AG04450 (cell line): ENCODE data around the gene ARID4B. TPM values are rescaled to one million over a fixed set of nuclear protein-coding genes. Genes with fewer than 3 reads are reported as not detected.

Experiments
- CTCF ChIA-PET: fragments of 300-600, 350-600 bp; formaldehyde crosslinking; extraction: SDS; loops from one replicate; lab custom pipeline; 2022; ENCODE audit warnings: antibody characterized with exemption, inconsistent platforms; lab: Charles Lee
- POLR2A ChIA-PET: fragments of 350-600 bp; formaldehyde crosslinking; extraction: SDS; loops from one replicate; lab custom pipeline; 2021; ENCODE audit warnings: antibody characterized with exemption, inconsistent platforms; lab: Yijun Ruan, JAX
- DNase-seq: peaks from one replicate; pipeline ENCODE4 v3.0.0-alpha.2; 2011; ENCODE audit warnings: low read depth, low spot score
- H3K27ac ChIP-seq: one replicate; pipeline ENCODE4 v1.5.1; 2012; ENCODE audit warnings: low read depth, low read length, control low read depth
- H3K27me3 ChIP-seq: one replicate; pipeline ENCODE4 v1.6.0; 2012; ENCODE audit warnings: low read length; ENCODE audit not compliant: control insufficient read depth, insufficient read depth
- H3K4me3 ChIP-seq: 2 replicates; pipeline ENCODE4 v1.5.1; 2011; ENCODE audit warnings: mild to moderate bottlenecking, low read depth, low read length, control low read depth
- H3K9me3 ChIP-seq: 2 replicates; pipeline ENCODE4 v1.5.1; 2012; ENCODE audit warnings: low read length; ENCODE audit not compliant: control insufficient read depth, insufficient read depth
- CTCF ChIP-seq: IDR thresholded peaks from 2 replicates; pipeline ENCODE4 v1.5.1; 2011; ENCODE audit warnings: low read depth, low read length, control low read depth, inconsistent platforms
- polyA plus RNA-seq: library from polyadenylated mRNA; depleted of rRNA; stranded (reverse); fragments of >200 nt; gene quantifications from 2 replicates; pipeline ENCODE4 v1.2.3, GENCODE V29; 2011

ARID4B gene
- polyA plus RNA-seq, 1 experiment, result 15.6 TPM

DNA sequence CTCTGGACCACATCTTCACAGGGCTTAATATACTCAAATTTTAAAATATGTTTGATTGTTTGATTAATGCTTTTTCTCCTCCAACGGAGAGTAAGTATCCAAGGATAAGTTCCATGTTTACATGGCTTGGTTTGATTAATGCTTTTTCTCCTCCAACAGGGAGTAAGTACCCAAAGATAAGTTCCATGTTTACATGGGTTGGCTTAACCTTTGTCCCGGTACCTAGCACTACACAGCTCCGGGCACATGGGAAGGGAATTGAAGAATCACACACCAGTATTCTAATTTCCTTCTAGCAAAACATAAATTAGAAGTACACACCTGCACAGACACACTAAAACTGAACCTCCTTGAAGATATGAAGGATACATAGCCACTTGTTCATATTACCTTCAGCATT lies 77.5 kb downstream of the ARID4B start:
- no peak for TF ChIP-seq CTCF
- CTCF ChIA-PET, result interaction anchor here (5.0 kb wide), 1 partner anchor 165 kb away, joined by 68 read pairs; no protein-coding TSS in a partner anchor
- POLR2A ChIA-PET, result no interaction called here
- H3K27me3 ChIP-seq, result no peaks in the 10 kb centered on the region
- H3K9me3 ChIP-seq, result no peaks in the 10 kb centered on the region
- H3K4me3 ChIP-seq, result no peak overlapping the region
- no peak for DNase-seq
- H3K27ac ChIP-seq, result no peak overlapping the region

DNA sequence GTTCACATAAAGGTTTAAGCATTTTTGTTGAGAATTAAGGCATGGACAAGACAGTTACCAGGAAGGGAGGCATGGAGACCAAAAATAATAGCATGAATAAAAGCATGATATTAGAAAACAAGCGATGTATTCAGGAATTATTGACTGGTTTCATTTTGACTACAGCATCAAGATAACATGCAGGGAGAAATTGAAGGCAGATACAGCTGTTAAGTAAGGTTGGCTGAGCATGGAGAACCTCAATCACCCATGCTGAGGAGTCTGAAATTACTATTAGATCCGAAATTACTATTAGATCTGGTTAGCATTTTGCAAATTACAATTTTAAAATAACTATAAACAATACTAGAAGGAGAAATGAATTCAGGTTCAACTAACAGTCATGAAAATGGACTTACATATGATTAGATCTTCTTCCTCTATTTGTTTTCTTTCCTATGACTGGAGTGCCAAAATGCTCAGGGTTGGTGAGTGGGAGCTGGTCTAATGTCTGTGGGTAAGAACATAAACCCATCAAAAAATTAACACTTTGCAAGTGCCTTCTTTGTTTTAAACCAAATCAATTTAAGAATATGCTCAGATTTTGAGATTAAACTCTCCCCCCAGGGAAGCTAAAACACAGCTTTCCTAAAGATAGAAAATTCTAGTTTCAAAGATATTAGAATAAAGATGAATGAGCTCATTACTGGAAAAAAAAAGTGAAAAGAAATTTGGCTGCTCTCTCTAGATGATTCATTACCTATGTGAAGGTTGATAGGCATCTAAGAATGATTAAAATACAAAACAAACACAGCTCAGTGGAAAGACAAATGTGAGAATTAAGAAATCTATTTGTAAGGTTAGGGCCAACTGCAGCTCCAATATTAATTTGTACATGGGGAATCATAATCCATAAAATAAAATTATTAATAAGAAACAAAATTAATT lies 81.7 kb downstream of the ARID4B start:
- no peak for TF ChIP-seq CTCF
- no peaks in the 10 kb centered on the region for H3K9me3 ChIP-seq
- H3K27me3 ChIP-seq, result no peaks in the 10 kb centered on the region
- CTCF ChIA-PET, result interaction anchor here (0.5 to 1.5 kb wide), 3 partner anchors 80 to 170 kb away, joined by 4 to 11 read pairs (median 6); no protein-coding TSS in a partner anchor
- DNase-seq, result no peak
- H3K27ac ChIP-seq, result no peak overlapping the region
- H3K4me3 ChIP-seq, result no peak overlapping the region
- POLR2A ChIA-PET, result no interaction called here

GRCh38 chr1:235244974-235245592 lies 82.9 kb downstream of the ARID4B start:
- TF ChIP-seq CTCF, result no peak
- Histone ChIP-seq H3K27me3 (no peaks in the 10 kb centered on the region), H3K27ac (no peak overlapping the region), H3K4me3 (no peak overlapping the region), H3K9me3 (no peaks in the 10 kb centered on the region)
- no peak for DNase-seq
- POLR2A ChIA-PET, result no interaction called here
- CTCF ChIA-PET, result interaction anchor here (4.0 kb wide), 1 partner anchor 171 kb away, joined by 30 read pairs; no protein-coding TSS in a partner anchor

- Histone ChIP-seq H3K9me3 (no peaks in the 10 kb centered on the region), H3K4me3 (no peak overlapping the region), H3K27ac (no peak overlapping the region), H3K27me3 (no peaks in the 10 kb centered on the region)
- POLR2A ChIA-PET, result no interaction called here
- CTCF ChIA-PET, result interaction anchor here (4.0 kb wide), 1 partner anchor 175 kb away, joined by 30 read pairs; no protein-coding TSS in a partner anchor
- no peak for TF ChIP-seq CTCF
- DNase-seq, result no peak
Measured at GRCh38 chr1:235240960-235241359, 87.0 kb downstream of the ARID4B start.
